ENCODE measurements around the gene CNNM2.

GRCh38 chr10:102916173-102916572 lies 1.9 kb upstream of the CNNM2 start:
- TF ChIP-seq POLR2A (IDR thresholded peaks at IDR 0.05) (no peak), CTCF (IDR thresholded peaks at IDR 0.05) (no peak)
